ENCODE data around the gene INF2.

DNA sequence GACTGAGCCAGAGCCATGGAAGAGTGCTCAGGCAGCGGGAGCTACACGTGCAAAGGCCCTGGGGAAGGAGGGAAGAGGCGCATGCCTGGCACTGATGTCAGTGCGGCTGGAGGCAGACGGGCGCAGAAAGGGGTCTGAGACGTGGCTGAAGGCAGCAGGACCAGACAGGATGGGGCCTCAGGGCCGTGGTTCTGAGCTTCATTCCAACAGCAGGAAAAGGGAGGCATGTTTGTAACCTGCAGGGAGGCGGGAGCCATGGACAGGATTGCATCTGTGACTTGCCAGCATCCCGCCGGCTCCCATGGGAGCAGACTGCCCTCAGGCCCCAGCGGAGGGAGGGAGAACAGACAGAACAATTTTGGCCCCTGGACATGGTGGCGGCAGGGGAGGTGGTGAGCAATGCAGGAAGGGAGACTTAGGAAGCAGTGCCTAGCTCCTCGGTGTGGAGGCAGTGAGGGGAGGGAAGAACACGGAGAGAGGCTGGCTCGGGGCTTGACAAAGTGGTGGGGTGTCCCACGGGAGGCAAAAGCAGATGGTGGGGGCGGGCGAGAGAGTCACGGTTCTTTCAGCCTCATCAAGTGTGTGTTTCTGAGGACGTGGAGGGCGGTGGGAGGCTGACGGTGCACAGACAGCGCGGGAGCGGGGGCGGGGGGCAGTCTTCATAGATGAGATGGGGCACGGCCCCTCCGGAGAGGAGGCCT lies 33.3 kb upstream of the INF2 start:
- TF ChIP-seq EZH2 (IDR thresholded peaks at IDR 0.05; ENCODE audit: insufficient read depth, poor library complexity, severe bottlenecking) (no peak), EZH2phosphoT487 (IDR thresholded peaks at IDR 0.05; ENCODE audit: insufficient read depth, low read depth) (no peak)

Measured in GM23248 (cell line).